Fibroblast of skin of scalp (primary cell): ENCODE measurements around the gene SLC17A7.

Source experiments
- DNase-seq: peaks from one replicate; pipeline ENCODE4 v3.0.0-alpha.2; 2013

SLC17A7 gene

DNA sequence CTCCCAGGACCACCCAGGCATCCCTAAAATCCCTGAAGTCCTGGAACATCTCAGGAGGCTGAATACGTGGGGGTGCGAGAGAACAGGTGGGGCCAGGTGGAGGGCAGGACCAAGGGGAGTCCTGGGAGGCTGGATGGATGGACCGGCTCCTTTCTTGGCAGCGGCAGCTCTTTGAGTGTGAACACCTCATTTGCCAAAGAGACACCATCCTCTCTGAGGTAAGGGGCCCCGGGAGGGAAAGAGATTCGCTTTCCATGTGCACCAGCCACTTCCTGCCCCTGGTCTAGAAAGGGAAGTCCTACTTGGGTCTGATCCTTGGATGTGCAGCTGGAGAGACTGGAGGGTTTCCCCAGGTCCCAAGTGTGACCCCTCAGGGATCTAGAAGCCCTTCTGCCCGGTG lies 34.2 kb downstream of the SLC17A7 start:
- DNase-seq = no peak

- DNase-seq = peak; percentile 24
These were observed 37.7 kb downstream of the SLC17A7 start for GRCh38 chr19:49403404-49404187.

- peak; percentile 18 for DNase-seq
These were observed 41.3 kb downstream of the SLC17A7 start for GRCh38 chr19:49400029-49400428.

DNA sequence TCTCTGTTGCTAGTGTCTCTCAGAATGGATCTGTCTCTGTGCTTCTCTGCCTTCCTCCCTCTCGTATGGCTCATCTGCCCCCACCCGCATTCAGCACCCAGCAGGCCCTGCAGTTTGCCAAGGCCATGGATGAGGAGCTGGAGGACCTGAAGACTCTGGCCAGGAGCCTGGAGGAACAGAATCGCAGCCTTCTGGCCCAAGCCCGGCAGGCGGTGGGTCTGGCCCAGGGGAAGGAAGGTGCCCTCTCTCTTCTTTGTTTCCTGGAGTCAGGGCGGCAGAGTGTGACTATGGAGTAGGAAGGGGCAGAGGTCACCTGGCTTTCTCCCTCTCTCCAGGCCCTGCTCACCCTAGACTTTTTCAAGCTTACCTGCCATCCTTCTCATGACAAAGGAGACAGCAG lies 42.4 kb downstream of the SLC17A7 start:
- DNase-seq = no peak

DNA sequence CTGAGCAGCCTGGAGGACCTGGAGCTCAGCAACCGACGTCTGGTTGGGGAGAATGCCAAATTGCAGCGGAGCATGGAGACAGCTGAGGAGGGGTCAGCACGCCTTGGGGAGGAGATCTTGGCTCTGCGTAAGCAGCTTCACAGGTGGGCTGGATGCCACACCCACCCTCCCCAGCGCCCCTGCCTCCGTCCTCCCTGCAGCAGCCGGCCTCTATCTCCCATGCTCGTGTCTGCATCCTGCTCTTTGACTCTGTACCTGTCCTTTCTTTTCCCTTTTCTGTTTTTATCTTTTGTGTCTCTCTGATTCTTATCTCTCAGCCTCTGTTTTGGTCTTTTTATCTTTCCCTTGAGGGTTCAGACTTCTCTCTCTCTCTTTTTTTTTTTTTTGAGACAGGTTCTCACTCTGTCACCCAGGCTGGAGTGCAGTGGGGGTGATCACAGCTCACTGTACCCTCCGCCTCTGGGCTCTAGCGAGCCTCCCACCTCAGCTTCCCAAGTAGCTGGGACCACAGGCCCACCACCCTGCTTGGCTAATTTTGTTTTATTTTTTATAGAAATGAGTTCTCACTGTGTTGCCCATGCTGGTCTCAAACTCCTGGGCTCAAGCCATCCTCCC lies 43.2 kb downstream of the SLC17A7 start:
- no peak for DNase-seq

DNA sequence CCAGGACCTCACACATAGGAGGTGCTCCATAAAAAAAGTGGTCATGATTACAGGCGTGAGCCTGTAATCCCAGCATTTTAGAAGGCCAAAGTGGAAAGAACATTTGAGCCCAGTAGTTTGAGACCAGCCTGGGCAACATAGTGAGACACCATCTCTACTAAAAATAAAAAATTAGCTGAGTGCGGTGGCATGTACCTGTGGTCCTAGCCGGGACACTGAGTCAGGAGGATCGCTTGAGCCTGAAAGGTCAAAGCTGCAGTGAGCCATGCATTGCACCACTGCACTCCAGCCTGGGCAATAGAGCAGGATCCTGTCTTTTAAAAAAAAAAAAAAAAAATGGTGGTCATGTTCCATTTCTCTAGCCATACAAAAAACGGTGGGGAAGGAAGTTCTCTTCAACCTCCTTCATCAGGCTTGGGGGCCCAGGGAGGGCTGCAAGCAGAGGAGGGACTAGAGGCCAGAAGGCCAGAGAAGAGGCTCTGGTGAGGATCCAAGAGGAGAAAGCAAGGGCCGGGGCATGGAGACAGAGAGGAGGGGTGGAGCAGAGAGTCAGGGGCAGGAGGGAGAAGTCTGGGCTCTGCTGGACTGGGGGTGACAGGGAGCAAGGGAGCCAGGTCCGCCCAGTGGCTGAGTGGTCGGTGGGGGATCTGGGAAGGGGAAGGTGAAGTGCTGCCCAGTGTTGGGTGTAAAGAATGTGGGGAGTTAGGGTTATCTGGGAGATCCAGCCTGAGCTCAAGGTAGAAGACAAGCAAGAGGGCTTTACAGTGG lies 44.4 kb downstream of the SLC17A7 start:
- no peak for DNase-seq

GRCh38 chr19:49395581-49396407 lies 45.5 kb downstream of the SLC17A7 start:
- DNase-seq = no peak

DNA sequence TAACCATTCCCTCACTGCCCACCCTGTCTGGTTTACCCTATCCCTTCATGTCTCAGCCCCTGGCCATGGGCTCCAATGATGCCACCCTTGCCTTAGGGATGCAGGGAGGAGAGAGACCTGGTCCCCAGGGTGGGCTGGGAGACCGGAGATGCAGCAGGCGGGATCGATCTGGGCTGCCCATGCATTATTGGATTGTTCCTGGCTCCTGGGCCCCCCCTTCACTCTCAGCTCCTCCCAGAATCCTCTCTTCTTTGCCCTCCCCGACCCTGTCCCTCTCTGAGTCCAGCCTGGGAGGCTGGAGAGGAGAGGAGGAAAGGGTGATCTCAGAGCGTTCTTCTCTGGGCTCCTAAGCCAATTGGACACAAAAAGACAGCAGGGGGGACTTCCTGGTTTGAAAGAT lies 47.4 kb downstream of the SLC17A7 start:
- DNase-seq = no peak

DNA sequence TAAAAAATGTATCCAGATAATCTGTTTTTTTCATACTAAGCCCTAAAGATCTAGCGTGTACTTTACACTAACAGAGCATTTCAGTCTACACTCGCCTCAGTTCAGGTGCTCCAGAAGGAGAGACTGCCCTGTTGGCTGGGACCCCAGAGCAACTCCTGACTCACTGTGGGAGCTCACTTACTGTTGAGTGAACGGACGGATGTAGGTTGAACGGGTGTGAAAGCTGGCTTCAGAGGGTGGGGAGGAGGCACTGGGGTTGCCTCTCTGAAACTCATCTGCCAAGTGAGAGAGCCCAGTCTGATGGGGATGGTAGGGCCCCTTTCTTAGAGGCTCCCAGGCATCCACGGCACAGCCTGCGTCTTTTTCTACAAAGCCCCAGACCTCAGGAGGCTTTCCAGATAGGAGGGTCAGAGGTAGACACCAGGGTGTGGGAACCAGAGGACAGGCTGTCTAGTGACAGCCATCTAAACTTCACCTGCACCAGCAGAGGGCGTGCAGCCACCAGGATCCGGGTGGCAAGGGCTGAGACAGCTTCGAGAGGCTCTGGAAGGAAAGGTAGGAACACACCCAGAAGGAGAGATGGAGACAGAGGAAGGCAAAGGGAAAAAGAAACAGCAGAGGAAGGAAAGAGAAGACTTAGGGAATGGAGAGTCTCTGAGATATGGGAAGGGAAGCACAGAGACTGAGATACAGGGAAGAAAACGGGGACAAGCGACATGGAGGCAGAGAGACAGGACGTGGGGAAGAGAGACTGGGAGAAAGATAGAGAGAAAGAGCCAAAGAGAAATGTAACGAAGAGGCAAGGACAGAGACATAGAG lies 49.5 kb downstream of the SLC17A7 start:
- peak; percentile 74 for DNase-seq

DNA sequence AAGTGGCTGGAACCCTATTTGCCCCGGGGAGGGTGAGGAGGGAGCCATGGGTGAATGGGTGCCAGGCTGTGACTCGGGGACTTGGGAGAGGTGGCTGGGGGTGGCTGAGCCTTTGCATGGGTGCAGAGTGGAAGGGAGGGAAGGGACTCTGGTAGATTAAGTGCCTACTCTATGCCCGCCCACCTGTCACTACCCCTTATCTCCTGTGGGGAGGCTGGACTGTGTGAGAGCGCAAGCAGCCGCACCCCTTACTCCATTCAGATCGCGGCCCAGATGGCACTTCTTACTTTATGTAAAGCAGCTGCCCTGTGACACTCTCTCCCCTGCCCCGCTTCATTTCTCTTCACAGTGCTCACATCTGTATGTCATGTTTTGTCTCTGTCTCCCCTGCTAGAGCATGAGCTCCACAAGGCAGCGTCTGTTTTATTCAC lies 50.4 kb downstream of the SLC17A7 start:
- DNase-seq = no peak

DNA sequence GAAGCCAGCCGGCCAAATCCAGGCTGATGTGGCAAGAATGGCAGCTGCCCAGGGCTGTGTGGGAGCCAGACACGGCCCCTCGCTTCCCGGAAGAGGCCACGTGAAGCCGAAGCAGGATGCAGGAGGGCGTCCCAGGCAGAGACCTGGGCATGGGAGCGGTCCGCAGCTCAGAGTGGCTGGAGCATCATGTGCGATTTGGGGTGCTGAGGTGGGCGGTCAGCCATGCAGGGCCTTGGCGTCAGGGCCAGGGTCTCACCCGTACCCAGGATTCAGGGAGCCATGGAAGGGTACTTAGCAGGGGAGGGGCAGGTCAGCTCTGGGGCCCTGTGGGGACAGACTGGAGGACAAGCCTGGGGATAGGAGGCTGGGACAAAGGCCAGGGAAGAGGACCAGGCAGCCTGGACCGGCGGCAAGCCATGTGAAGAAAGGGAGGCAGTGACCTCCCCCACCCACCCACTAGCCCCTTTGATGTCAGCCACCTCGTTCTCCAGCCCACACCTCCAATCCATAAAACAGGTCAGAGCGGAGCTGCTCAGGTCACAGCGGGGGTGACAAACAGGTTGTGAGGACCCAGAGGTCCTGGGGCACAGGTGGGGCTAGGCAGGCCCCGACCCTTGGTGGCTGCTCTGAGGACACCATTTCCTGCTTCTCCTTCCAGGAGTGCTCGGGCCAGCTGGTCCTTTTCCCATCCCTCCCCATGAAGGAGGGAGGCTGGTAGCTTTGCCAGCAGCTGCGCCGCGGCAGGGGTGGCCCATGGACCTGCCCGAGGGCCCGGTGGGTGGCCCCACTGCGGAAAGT lies 51.0 kb downstream of the SLC17A7 start:
- DNase-seq = no peak

DNA sequence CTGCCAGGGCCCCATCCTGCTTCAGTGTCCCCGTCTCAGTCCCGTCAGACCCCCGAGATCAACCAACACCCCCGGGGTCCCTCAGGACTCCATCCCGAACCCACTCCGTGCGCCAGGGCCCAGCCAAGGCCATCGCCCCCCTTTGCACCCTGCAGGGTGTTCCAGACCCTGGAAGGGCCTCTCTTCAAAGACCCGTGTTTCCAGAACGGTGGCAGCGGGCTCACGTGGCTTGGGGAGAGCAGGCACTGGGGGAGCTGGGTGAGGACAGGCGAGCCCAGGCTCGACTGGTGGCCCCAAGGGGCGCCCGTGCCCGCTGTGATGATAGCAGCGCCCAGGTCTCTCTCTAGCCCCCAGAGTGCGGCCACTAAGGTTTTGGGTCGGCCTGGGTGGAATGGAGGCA lies 51.9 kb downstream of the SLC17A7 start:
- no peak for DNase-seq

DNA sequence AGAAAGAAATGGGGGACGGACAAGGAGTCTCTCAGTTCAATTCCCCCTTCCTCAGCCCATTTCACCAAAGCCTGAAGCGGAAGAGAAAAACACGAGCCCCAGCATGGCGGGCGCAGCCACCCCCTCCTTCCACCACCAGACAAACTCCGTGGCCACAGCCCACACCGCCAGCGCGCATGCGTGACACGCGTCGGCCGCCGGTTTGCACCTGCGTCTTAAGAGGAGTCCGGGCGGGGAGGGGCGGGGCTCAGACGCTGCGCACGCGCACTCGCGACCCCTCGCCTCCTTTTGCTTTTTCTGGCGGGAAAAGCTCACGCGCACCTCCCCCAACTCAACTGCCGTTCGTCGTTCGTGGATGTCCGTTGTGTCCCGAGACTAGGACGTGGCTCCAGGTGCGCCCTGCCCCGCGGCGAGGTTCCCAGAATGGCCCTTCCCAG lies 53.4 kb downstream of the SLC17A7 start, which contains the start of gene KASH5:
Gene KASH5, plus strand, starts transcription at position 314 of the 437 bp plus-strand sequence. CDS start 2,635 bp downstream, outside the sequence.
- peak; percentile 50 for DNase-seq

DNA sequence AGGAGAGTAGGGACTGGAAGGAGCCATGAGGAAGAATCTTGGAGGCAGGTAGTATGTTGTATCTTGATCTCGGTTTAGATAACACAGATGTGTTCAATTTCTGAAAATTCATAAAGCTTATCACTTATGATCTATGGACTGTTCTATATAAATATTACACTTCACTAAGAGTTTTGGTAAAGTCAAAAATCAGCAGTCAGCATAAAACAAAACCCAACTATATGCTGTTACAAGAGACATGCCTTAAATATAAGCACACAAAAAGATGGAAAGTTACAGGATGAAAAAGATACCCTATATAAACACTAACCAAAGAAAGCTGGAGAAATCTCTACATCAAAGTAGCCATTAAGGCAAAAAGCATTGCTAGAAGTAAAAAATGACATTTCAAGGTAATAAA lies 57.7 kb downstream of the SLC17A7 start:
- DNase-seq = no peak

GRCh38 chr19:49382639-49383038 lies 58.7 kb downstream of the SLC17A7 start:
- no peak for DNase-seq

GRCh38 chr19:49380391-49380790 lies 60.9 kb downstream of the SLC17A7 start:
- no peak for DNase-seq
